ENCODE results near the gene SLC10A3.
A peak's percentile ranks its signal among the peaks of the same experiment; 100 is the strongest.
"Not testable (repeated sequence)": the region's sequence is repeated elsewhere in the genome, so short reads cannot be mapped to it uniquely, and the experiment has no call there.

The SLC10A3 gene

DNA sequence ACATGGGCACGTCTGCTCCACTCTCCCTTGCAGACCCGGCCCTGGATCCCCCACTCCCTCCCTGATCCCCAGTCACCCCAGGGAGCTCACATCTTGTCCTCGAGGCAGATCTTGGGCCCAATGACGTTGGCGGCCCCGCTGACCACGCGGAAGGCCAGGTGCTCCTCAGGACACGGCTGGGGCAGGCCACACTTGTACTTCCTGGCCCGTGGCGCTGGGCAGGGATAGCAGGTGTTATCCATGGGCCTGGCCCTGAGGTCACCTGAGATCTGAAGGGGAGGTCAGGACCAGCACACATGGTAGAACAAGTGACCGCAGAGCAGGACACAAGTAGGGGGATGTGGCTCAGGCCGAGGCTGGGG, 17.9 kb upstream of the SLC10A3 start:
- no peak for DNase-seq (ENCODE audit: low spot score)

DNA sequence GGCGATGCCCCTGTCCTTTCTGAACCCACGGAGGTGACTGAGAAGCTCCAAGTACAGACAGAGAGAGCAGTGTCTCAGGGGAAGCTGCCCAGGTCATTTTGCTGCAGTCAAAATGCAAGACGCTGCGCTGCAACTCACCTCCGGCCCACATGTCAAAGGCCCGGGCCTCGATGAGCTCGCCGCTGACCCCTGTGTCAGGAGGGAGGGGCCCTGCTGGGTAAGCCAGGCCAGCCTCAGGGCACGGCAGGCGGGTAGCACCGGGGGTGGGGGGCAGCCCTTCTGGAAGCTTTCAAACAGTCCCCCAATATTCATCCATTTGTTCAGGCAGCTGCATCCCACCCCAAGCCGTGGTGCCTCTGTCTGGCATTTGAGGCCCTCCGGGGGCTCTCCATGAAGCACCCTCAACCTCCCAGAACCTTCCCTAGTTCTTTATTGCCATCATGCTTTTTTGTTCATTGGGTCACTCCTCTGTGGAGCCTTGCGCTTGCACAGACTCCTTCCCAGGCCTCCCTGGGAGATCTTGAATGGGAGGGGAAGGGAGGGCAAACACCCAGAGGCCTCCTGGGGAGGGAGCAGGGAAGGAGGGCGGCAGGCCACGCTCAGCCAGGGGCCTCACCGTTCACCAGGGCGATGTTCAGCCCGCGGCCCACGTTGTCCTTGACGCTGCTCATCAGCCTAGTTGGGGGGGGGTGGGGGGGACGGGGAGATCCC, 17.4 kb upstream of the SLC10A3 start:
- no peak for DNase-seq (ENCODE audit: low spot score)

DNA sequence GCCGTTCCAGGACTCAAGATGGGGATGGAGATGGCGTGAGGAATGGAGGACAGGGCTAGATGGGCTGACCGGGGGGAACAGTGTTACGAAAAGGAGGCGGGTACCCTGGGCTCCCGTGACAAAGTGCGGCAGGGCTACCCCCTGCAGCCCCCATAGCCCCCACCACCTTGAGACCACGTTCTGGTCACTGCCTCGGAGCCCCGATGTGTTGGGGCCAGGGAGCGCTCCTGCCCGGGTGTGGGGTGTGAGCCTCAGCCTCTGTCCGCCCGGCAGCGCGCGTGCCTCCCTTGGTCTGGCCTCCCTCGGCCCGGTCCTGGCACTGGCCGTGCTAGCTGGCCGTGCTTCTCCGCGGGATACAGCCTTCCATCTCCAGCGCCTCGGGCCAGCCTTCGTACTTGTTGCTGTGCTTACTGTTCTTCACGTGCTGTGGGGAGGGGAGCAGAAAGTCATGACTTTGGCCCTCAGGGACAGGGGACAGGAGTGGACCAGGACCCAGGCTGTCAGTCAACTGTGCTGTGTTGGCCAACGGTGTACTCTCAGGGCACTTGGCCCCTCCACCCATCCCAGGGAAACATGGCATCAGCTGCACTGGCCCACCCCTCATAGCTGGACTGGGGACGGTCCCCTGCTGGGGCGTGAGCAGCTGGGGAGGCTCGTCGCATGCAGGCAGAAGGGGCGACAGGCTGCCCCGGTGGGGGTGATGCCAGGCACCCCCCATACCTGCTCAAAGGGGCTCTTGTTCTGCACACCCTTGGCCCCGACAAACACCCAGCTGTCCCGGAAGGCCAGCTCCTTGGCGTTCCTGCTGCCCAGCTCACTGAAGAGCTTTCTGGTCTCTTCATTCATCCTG, 16.3 kb upstream of the SLC10A3 start:
- no peak for DNase-seq (ENCODE audit: low spot score)

GRCh38 chrX:154505734-154506133, 15.3 kb upstream of the SLC10A3 start:
- no peak for DNase-seq (ENCODE audit: low spot score)

DNA sequence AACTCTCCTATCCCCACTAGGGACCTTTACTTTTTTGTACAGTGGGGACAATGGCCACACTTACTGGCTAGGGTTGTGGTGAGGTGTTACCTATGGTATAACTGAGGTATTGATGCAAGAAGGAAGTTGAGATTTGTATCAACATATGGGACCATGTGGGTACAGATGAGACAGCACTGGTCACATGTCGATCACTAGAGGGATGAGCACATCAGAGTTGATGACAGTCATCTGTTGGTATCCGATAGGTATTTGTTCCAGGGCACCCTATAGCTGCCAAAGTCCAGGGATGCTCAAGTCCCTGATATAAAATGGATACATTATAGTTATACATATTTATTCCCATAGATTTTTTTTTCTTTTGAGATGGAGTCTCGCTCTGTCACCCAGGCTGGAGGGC, 12.6 kb upstream of the SLC10A3 start:
- no peak for DNase-seq (ENCODE audit: low spot score)

DNA sequence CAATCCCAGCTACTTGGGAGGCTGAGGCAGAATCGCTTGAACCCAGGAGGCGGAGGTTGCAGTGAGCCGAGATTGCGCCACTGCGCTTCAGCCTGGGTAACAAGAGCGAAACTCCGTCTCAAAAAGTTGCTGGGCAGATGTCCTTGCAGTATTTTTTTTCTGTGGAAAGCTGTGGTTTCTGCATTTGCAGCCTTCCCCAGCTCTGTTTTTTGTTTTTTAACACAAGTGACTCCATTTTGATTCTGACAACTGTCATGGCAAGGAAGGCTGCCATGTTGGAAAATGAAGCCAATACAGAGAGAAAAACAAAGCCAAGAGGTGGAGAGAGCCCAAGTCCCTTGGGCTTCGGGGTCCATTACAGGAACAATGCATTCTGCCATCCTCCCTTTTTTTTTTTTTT, 11.7 kb upstream of the SLC10A3 start:
- DNase-seq (ENCODE audit: low spot score): no peak

GRCh38 chrX:154501423-154501822, 11.0 kb upstream of the SLC10A3 start:
- not testable (repeated sequence) for DNase-seq (ENCODE audit: low spot score)

GRCh38 chrX:154496591-154497137, 6.2 kb upstream of the SLC10A3 start:
- not testable (repeated sequence) for DNase-seq (ENCODE audit: low spot score)

- no peak for DNase-seq (ENCODE audit: low spot score)
These were observed 5.1 kb upstream of the SLC10A3 start for GRCh38 chrX:154495472-154495922.

- DNase-seq (ENCODE audit: low spot score): no peak
These were observed 4.3 kb upstream of the SLC10A3 start for GRCh38 chrX:154494715-154495114.

GRCh38 chrX:154490021-154490413, 412 bp downstream of the SLC10A3 start:
- DNase-seq (ENCODE audit: low spot score): no peak

DNA sequence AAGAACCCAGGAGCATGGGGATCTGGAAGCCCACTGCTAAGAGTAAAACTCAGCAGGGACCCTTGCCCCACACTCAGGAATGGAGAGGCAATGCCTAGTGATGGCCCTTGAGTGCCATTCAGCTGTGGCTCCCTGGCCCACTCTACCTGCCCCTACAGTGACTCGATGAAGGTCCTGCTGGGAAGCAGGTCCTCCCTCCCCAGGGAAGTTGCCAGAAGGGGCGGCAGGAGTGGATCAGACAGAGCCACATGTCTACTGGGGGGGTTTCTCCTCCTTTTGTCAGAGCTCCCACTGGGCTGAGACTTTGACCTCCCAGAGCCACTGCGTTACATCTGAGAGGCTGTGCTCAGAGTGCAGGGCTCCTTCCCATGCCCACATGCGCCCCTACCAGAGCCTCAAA, 1.2 kb downstream of the SLC10A3 start:
- DNase-seq (ENCODE audit: low spot score): no peak

DNA sequence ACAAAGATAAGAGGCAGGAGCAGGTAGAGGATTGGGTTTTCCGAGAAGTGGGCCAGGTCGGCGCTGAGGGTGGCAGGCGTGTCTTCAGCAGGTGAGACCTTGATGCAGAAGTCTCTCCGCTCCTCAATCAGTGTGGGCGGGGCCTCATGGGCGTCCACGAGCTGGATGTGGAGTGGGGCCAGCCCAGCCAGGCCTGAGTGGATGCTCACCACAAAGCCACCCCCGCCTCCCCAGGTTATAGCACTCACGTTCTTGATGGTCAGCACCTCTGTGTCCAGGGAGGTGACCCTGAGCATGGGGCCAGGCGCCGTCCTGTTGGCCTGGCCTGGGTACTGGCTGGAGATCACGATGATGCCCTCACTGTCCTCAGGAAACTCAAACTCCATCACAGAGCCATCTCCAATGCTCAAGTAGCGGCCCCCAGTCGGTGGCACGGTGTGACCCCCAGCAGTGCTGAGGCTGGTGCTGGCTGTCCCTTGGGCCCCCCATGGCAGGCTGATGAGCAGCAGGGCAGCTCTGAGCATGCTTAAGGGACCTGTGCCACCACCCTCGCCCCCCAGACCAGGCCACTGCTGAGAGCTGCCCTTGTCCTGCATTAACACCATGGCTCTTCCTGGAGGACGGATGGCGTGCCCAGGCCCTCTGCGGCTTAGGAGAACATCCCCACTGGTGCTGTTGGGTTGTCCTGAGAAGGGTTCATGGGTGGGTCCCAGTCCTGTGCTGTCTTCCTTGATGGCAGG, 1.9 kb downstream of the SLC10A3 start:
- no peak for DNase-seq (ENCODE audit: low spot score)

GRCh38 chrX:154487518-154488290, 2.7 kb downstream of the SLC10A3 start:
- DNase-seq (ENCODE audit: low spot score): no peak

GRCh38 chrX:154486396-154487207, 3.8 kb downstream of the SLC10A3 start, which contains the start of gene UBL4A:
Gene UBL4A, minus strand, starts transcription at chrX:154486615. Its CDS starts 31 bp downstream, at chrX:154486584.
- peak; percentile 43 for DNase-seq (ENCODE audit: low spot score)

GRCh38 chrX:154486052-154486395, 4.4 kb downstream of the SLC10A3 start:
- DNase-seq (ENCODE audit: low spot score): no peak

DNA sequence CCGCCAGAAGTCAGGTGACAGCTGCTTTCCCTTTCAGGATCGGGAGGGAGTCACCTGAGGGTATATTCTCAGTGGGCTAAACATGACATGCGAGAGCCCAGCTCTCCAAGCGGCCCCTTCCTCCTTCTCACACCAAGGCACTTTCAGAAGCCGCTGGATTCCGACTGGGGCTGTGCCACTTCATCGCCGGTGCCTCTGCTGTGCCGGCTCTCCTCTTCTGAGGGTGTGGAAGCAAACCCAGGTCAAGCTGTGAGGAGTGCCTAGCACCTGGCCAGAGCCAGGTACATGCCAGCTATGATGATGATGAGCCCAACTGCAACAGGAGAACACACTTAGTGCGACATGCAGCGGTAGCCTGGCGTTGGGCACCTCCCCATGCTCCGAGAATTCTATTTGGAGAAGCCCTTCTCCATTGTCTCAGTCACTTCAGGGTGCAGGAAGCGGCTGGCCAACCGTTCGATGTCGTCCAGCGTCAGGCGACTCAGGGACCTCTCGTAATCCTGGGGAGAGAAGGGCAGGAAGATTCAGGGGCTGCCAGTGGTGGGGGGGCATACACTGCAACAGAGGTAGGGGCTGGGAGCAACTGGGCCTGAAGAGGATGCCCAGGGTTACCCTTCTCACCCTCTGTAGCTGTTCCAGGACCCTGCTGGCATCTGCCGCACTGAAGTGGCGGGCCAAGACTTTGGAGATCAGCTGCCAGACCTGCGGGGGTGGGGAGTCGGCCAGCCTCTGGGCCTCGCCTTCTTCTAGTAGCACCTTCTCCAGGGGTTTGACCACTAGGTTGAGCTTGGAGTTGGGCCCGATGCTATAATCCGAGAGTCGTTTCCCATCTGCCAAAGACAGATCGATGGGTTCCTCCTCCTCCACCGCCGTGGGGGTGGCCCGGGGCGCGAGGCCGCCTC, 5.0 kb downstream of the SLC10A3 start:
- DNase-seq (ENCODE audit: low spot score): no peak

DNA sequence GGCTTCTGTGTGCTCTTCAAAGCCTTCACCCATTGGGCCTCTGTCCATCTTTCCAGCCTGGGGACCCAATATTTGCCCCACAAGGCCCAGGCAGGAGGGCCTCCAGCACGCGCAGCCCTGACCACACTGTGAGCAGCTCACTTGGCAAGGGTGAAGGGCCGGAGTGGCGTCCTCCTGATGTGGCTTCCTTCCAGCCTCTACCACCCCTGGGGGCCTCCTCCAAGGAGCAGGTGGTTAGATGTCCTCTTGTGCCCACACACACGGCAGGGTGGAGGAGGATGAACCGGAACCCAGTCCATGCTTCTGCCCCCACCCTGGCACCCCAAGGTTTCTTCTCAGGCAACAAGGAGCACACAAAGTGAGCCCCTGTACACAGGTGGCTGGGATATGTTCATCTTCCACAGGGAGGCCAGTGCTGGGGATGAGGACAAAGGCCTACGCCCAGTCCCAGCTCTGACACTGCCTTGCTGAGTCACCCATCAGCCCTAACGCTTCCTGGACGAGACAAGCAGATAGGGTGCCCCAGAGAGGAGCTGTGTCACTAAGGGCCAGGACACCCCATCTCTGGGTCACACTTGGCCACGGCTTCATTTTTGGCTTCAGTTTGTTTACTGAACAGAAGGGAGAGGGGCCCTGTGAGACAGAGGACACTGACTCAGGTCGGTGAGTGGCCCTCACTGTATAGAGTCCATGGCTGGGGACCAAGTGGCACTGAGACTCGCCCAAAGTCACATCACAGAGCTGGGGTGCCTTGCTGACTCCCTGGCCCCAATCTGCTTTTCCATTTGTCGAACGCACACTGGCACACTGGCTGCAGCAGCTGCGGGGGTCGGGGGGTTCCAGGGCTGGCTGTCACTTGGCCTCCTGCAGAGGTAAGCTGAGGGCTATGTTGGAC, 5.9 kb downstream of the SLC10A3 start:
- no peak for DNase-seq (ENCODE audit: low spot score)

DNA sequence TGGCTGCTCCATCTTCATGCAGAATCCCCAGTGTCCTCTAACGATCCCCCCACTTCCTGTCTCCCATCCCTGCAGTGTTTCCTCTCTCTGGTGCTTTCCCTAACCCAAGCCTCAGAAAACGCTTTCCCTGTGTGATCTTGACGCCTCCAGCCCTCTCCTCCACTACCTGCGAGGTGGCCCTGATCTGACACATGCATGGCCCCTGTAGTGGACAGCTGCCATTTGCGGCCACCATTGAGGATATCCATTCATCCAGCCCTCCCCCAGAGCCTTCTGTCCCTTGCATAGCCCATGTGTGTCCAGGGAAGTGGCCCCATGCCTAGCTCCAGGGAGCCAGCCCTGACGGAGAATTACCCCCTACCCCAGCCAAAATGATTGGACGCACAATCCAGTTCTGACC, 7.1 kb downstream of the SLC10A3 start:
- no peak for DNase-seq (ENCODE audit: low spot score)

Data from Ammon's horn (tissue), 1 donor.